HFFc6 (cell line): ENCODE results near the gene MBD5. TPM values are rescaled to one million over a fixed set of nuclear protein-coding genes. Genes with fewer than 3 reads are reported as not detected.

Experiments
- DNase-seq: peaks from one replicate; pipeline ENCODE4 v3.0.0-alpha.2; 2018
- H3K27ac Mint-ChIP-seq: 2 replicates; pipeline ENCODE4 v1.8.0; 2020; ENCODE audit warnings: mild to moderate bottlenecking, mixed read lengths
- H3K27me3 Mint-ChIP-seq: 2 replicates; pipeline ENCODE4 v1.8.0; 2021; ENCODE audit warnings: mild to moderate bottlenecking, moderate library complexity, mixed read lengths; ENCODE audit not compliant: insufficient read depth
- H3K36me3 Mint-ChIP-seq: 2 replicates; pipeline ENCODE4 v1.8.0; 2021; ENCODE audit warnings: low read depth, mixed read lengths
- H3K4me1 Mint-ChIP-seq: 2 replicates; pipeline ENCODE4 v1.8.0; 2020; ENCODE audit warnings: low read depth, mixed read lengths
- H3K4me3 Mint-ChIP-seq: 2 replicates; pipeline ENCODE4 v1.8.0; 2020; ENCODE audit warnings: mild to moderate bottlenecking, moderate library complexity, mixed read lengths
- H3K9me3 Mint-ChIP-seq: 2 replicates; pipeline ENCODE4 v1.8.0; 2020; ENCODE audit warnings: mild to moderate bottlenecking, mixed read lengths
- CTCF ChIP-seq: fragments of 200-600 bp; sonication (generic); IDR thresholded peaks from 2 replicates; pipeline ENCODE4 v1.5.0; 2021; ENCODE audit warnings: antibody characterized with exemption, mild to moderate bottlenecking
- total RNA-seq, 6 experiments: library from RNA; stranded (reverse); fragmentation: NEBNext Ultra II Directional; extraction: Animal tissue kit (Norgen Biotek cat#: 25700); gene quantifications; 2 replicates in 1 of 6; 3 replicates in 5 of 6; pipeline ENCODE4 v1.2.3, GENCODE V29; 2021

MBD5 gene
- total RNA-seq, 6 experiments from 2014 or later, result 29.1 to 41.0 (median 35.0) TPM

GRCh38 chr2:148533004-148533403, 512.1 kb downstream of the MBD5 start:
- no peak for DNase-seq
- Mint-ChIP-seq H3K27ac (no peak overlapping the region), H3K4me1 (0 out of 2 replicates have a peak, but pooled peaks cover 6% of the 10 kb centered on the region), H3K36me3 (no peaks in the 10 kb centered on the region), H3K27me3 (peaks cover 17% of the 10 kb centered on the region), H3K4me3 (no peak overlapping the region), H3K9me3 (no peaks in the 10 kb centered on the region)
- TF ChIP-seq CTCF, result no peak

- H3K36me3 Mint-ChIP-seq, result no peaks in the 10 kb centered on the region
- TF ChIP-seq CTCF, result no peak
- no peaks in the 10 kb centered on the region for H3K9me3 Mint-ChIP-seq
- H3K4me3 Mint-ChIP-seq, result no peak overlapping the region
- H3K27me3 Mint-ChIP-seq, result peaks cover 19% of the 10 kb centered on the region
- H3K27ac Mint-ChIP-seq, result no peak overlapping the region
- 0 out of 2 replicates have a peak, but pooled peaks cover 6% of the 10 kb centered on the region for H3K4me1 Mint-ChIP-seq
- no peak for DNase-seq
Measured at GRCh38 chr2:148533685-148534084, 512.8 kb downstream of the MBD5 start.

- Mint-ChIP-seq H3K4me1 (0 out of 2 replicates have a peak, but pooled peaks cover 6% of the 10 kb centered on the region), H3K36me3 (no peaks in the 10 kb centered on the region), H3K27me3 (peaks cover 25% of the 10 kb centered on the region), H3K9me3 (no peaks in the 10 kb centered on the region), H3K27ac (no peak overlapping the region), H3K4me3 (no peak overlapping the region)
- DNase-seq, result no peak
- no peak for TF ChIP-seq CTCF
Measured at GRCh38 chr2:148534416-148535204, 513.7 kb downstream of the MBD5 start.

- no peak for TF ChIP-seq CTCF
- H3K9me3 Mint-ChIP-seq, result no peaks in the 10 kb centered on the region
- no peak overlapping the region for H3K4me3 Mint-ChIP-seq
- peaks cover 32% of the 10 kb centered on the region for H3K27me3 Mint-ChIP-seq
- H3K4me1 Mint-ChIP-seq, result 0 out of 2 replicates have a peak, but pooled peaks cover 6% of the 10 kb centered on the region
- no peak for DNase-seq
- H3K27ac Mint-ChIP-seq, result no peak overlapping the region
- no peaks in the 10 kb centered on the region for H3K36me3 Mint-ChIP-seq
Measured at GRCh38 chr2:148538375-148538774, 517.5 kb downstream of the MBD5 start.

- TF ChIP-seq CTCF, result no peak
- Mint-ChIP-seq H3K27me3 (peaks cover 44% of the 10 kb centered on the region), H3K4me1 (0 out of 2 replicates have a peak, but pooled peaks cover 1% of the 10 kb centered on the region), H3K4me3 (no peak overlapping the region), H3K27ac (no peak overlapping the region), H3K9me3 (no peaks in the 10 kb centered on the region), H3K36me3 (no peaks in the 10 kb centered on the region)
- no peak for DNase-seq
Measured at GRCh38 chr2:148540022-148540421, 519.1 kb downstream of the MBD5 start.
